IPS-NIHi7 (cell line): ENCODE measurements around the gene PFKP.
"Not testable (repeated sequence)": the region's sequence is repeated elsewhere in the genome, so short reads cannot be mapped to it uniquely, and the experiment has no call there.

ENCODE experiments used
- DNase-seq: peaks from one replicate; pipeline ENCODE4 v3.0.0; 2012; ENCODE audit warnings: mixed read lengths; ENCODE audit errors: extremely low spot score

Gene PFKP

DNA sequence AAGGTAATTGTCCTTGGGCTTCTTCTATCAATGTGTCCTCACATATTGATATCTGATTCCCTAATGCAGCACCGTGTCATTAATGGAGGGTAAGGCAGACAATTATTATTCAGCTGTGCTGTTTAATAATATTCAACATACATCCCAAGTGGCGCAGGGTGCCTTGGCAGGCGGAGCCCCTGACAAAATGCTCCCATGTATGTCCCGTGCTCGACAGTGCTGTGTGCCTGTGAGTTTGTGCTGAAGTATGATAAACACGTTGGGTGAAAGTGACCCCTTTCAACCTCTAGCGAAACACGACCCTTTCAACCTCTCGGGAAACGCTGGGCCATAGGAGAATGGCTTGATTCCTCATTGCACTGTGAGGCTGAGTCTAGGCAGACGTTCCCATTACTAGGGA is 31.3 kb downstream of the PFKP start:
- no peak for DNase-seq

DNA sequence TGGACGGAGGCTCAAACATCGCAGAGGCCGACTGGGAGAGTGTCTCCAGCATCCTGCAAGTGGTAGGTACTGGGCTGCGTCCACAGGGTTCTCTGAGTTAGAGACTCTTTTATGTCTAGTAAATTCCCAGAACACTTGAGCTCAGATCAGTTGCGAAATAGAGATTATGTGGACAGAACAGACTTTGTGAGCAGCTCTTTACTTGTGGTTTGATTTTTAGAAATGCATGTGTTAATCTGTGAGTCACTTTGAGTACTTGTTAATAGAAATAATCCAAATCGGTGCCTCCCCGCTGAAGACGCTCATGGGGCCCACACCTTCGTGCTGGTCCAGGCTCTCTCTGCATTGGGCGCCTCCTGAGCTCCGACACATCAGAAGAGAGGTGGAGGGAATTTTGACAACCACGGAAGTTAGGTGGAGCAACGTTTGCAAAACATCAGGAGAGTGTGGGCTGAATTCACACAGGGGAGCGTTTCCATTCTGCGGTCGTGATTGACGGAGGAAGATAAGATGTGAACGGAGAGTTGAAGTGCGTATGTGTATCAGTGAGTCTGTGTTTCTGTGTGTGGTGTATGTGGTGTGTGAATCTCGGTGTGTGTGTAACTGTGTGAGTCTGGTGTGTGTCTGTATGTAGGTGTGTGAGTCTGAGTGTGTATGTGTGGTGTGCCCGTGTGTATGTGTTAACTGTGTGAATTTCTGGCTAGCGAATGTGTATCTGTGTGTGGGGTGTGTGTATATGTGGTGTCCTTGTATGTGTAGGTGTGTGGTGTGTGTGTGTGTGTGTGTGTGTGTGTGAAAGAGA is 32.1 kb downstream of the PFKP start:
- no peak for DNase-seq

DNA sequence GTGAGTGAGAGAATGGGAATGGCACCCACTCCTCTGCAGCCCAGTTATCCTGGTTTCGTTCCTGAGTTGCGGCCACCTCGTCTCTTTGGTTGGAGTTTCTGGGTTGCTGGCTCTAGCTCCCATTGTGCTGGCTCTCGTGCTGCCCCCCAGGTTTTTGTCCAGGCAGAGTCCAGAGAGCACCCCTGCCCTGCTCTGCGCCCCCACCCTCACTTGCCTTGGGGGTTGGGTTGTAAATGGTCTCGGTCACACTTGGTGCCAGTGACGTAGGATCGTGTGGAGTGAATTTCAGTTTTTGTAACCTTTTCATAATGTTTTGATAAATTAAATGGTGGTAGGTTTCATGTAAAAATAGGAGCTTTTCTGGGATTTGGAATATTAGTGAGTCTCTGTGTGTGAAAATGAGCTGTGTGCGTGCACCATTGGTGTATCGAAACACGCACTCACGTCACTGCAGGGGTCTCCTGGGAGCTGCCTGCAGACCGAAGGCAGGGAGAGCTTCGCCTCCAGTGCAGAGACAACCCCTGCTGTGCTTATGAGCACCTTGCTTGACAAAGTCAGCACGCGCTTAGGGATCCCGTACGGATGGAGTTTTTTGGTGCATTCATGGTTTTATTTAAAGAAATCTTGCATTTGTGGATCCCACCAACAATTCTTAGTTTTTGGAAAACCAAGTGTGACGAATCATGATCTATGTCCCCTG is 32.9 kb downstream of the PFKP start:
- DNase-seq, result no peak

DNA sequence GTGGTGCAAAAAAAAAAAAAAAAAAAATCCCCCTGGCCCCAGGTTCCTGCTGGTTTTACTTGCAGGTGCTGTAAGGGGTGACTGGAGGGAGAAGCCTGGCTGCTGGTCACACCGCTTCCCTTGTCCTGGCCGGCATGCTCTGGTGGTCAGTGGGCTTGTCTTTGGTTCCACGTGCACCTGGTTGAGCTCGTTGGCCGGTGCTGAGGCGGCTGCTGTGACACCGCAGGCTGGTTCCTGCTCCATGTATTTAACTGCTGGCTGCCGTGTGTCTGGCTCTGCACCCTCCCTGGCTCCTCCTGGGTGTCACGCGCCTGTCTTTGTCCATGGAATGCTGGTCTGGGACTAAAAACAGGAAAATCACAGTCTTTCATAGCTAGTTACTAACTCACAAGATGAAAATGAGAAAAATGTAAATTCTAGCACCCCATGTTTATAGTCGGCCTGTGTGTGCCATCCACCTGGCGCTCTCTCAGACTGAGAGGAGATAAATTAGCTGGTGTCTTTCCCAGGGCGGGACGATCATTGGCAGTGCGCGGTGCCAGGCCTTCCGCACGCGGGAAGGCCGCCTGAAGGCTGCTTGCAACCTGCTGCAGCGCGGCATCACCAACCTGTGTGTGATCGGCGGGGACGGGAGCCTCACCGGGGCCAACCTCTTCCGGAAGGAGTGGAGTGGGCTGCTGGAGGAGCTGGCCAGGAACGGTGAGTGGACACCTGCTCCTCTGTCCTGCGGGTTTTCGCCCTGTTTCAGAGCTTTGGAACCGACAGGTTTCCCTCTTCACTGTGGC is 33.7 kb downstream of the PFKP start:
- no peak for DNase-seq

DNA sequence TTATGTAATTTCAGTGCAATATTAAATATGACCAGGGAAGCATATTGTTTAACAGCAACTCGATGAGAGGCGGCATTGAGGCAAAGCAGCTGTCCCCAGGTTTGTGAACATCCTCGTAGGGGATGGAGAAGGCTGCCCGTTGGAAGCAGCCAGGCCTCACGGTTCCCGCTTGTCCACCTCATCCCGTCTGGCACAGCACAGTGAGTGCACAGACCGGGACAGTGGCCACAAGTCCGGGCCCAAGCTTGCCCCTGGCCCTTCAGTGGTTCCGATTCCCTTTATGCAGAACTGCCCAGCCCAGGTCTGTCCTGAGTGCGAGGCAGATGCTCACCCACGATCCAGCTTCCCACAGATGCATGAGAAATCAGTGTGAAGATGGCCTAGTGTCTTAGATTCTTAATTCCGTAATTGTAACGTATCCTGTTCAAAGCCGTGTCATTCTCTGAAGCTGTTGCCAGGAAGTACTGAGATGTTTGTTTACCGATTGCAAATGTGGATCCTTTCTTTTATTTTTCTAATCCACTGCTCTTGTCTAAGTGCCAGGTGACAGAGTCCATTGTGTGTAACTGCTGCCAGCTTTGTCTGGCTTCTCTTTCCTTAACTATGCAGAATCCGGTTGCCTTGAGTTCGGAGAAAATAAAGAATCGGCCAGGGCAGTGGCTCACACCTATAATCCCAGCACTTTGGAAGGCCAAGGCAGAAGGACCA is 35.5 kb downstream of the PFKP start:
- DNase-seq, result no peak

DNA sequence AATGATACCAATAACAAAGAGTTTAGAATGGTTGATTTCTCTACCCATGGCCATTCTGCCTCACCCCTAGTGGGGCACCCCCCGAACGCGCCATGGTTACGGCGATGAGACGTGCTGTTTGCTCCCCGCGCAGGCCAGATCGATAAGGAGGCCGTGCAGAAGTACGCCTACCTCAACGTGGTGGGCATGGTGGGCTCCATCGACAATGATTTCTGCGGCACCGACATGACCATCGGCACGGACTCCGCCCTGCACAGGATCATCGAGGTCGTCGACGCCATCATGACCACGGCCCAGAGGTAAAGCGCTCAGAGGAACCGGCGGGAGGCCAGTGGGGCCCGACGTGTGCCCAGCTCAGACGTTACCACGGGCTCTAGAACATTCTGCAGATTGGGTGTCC is 36.3 kb downstream of the PFKP start:
- no peak for DNase-seq

DNA sequence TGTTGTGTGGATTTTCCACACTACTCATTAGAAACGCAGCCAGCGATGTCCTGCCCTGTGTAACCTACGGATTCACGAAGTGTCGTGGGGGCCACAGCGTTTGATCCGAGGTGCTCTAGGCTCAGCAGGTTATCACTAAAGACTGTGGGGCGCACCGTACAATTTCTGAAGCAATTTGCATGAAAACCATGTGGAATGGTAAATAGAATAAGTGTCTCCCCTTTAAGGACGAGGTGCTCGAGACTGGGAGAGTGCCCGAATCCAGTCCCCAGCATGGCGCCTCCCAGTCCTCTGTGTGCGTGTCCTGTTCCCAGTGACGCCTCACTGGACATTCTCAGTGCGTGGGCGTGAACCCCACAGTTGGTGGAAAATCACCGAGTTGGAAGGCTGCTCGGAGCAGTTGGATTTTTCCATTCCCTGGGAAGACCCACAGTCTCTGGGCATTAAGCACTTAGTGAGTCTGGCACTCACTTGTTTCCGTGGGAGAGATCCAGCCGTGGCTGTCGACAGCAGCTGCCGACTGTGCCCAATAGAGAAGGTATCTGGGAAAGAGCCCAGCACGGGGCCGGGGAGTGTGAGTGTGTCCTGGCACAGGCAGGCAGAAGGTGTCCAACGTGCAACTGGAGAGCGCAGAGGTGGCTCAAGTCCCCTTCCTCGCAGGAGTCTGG is 37.0 kb downstream of the PFKP start:
- no peak for DNase-seq

DNA sequence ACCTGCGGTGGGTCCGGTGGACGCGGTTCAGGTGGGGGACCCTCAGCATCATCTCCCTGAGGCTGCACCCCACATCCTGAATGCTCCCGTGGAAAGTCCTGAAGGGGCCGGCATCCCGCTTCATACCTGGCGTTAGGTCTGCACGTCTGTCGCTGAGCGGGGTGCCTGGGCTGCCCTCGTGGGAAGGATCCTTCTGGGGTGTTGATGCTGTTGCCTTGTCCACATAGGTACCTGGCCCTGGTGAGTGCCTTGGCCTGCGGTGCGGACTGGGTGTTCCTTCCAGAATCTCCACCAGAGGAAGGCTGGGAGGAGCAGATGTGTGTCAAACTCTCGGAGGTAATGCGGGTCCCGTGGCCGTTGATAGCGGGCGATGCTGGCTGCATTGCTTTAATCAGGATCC is 37.8 kb downstream of the PFKP start:
- DNase-seq, result no peak

DNA sequence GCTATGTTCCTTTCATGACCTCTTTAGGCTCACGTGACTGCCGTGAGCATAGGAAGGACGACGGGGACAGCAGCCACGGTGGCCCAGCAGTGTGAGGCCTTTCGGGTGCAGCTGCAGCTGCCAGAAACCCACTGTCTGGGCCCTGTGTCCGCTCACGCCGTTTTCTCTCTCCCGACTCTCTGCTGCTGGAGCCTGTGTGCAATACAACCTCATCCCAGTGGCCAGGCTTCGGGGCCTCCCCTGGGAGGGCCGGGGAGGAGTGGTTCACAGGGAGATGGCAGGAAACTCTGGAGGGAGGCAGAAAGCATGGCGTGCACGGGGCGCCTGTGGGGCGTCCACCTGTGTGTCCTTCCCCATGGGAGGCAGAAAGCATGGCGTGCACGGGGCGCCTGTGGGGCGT is 38.6 kb downstream of the PFKP start:
- DNase-seq, result no peak

DNA sequence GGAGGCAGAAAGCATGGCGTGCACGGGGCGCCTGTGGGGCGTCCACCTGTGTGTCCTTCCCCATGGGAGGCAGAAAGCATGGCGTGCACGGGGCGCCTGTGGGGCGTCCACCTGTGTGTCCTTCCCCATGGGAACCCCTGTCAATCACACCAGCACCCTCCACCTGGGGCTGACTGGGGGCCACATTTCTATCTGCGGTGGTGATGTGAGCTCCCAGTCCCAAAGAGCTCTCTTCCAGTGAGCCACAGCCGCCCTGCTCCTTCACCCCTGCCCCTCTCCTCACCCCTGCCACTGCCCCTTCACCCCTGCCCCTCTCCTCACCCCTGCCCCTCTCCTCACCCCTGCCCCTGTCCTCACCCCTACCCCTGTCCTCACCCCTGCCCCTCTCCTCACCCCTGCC is 39.0 kb downstream of the PFKP start:
- not testable (repeated sequence) for DNase-seq

DNA sequence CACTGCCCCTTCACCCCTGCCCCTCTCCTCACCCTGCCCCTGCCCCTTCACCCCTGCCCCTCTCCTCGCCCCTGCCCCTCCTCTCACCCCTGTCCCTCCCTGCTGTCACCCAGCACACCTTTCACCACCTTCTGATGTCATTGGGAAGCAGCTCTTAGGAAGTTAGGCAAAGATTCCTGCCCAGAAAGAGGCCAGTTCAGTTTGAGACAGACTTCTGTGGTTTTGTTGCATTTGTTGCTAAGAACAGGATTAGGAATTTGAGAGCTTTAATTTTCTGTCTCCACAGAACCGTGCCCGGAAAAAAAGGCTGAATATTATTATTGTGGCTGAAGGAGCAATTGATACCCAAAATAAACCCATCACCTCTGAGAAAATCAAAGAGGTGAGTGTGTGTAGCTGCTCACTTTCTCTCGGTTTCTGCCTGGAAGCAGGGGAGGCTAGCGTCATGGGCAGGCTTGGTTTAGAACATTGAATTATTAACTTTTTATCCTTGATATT is 39.6 kb downstream of the PFKP start:
- no peak for DNase-seq

DNA sequence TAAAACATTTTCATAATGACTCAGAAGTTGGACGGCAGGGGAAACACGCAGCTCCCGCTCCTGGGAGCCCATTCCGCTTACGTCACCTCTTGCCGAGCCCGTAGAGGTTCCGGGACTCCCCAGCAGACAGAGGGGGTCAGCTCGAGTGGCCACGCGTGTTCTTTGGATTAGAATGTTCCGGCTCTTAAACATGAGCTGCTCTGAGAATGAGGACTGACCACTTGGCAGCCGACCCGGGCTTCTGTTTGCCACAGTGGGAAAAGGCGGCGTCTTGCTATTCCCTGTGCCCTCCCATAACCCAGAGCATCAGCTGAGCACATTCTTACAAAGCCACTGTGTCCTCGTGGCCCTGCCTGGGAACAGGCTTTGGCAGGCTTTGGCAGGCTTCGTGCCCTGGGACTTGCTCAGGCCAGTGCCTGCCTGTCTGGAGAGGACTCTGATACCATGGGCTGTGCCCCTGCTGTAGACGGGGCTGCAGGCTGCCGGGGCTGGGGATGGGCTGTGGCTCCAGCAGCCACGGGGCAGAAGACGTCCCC is 40.1 kb downstream of the PFKP start:
- DNase-seq, result no peak

DNA sequence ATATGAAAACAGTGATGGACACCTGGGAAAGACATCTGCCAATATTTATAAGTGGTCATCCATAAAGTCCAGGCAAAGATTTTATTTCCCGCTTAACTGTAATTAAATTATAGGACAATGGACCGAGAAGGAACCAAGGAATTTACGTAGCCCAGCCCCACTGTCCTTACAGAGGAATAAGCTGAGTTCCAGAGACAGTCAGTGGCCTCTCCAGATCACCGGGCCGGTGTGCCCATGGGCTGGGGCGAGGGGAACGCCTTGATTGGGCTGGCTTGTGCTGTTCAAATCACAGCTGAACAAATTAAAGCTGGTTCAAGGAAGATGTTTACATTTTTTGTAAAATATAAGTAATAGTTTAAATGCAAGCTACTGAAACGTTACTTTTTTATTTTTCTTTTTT is 40.7 kb downstream of the PFKP start:
- DNase-seq, result no peak

DNA sequence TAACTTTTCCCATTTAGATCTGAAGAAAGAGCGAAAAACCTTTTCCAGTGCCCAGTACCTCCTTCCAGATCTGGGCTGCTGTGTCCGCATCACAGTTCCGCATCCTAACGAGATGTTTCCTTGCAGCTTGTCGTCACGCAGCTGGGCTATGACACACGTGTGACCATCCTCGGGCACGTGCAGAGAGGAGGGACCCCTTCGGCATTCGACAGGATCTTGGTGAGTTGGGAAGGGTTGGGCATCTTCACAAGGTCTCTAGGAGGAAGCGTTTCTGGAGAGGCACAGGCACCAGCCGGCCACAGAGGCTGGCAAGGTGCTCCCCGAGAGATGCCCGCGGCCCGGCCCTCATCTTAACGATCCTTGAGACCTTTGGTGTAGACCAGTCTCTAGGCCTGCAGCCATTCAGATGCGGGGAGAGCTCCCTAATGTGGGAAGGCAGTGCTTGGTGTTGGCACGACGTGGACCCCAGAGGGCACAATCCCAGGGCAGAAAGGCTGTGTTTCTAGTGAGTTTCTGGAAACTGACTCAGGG is 41.3 kb downstream of the PFKP start:
- no peak for DNase-seq

DNA sequence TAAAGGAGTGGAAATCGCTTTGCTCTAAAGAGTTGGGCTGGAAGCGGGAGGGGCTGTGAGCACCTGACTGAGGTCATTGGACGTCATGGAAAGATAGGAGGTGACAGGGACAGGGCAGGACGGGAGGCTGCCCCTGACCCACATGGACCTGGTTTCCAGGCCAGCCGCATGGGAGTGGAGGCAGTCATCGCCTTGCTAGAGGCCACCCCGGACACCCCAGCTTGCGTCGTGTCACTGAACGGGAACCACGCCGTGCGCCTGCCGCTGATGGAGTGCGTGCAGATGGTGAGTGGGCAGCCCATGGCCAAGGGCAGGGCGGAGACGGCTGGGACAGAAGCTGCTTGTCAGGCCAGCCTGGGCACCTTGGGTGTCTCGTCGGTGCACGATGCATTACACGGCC is 41.8 kb downstream of the PFKP start:
- DNase-seq, result no peak

DNA sequence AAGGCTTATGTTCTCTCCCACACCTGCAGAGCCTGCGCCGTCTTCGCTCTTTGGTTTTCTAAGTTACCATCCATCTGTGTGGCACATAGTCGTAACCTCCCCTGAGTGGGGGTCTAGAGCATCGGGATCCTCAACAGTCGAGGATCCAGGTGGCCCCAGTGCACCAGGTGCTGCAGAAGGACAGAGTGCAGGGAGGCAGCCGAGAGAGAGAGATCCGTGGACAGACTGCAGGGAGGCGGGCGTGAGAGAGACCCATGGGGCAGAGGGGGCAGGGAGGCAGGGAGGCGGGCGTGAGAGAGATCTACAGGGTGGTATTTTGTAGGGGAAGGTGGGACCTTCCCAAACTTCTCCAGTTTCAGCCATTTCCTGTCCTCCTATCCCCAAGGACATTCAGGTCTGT is 42.3 kb downstream of the PFKP start:
- DNase-seq, result no peak

DNA sequence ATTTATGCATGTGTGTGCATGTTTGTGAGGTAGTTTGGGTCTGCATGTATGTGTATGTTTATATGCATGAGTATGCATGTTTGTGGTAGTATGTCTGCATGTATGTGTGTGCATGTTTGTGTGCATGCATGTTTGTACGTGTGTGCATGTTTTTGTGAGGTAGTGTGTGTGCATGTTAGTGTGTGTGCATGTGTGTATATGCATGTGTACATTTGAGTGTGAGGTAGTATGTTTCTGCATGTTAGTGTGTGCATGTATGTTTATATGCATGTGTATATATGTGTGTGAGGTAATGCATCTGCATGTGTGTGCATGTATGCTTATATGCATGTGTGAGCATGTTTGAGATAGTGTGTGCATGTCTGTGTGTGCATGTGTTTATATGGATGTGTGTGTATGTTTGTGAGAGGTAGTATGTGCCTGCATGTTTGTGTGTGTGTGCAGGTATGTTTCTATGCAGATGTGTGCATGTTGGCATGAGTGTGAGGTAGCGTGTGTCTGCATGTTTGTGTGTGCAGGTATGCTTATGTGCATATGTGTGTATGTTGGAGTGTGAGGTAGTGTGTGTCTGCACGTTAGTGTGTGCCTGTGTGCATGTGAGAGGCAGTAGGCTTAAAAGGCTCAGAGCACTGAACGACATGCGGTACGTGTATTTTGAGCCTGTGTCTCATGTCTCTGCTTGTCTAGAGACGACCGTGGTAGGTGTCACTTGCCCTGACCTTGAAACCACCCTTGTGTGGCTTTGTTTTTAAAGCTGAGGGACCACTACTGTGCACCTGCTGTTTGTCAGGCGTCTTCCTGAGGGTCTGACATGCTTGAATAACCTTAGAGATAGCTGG is 43.7 kb downstream of the PFKP start:
- no peak for DNase-seq

DNA sequence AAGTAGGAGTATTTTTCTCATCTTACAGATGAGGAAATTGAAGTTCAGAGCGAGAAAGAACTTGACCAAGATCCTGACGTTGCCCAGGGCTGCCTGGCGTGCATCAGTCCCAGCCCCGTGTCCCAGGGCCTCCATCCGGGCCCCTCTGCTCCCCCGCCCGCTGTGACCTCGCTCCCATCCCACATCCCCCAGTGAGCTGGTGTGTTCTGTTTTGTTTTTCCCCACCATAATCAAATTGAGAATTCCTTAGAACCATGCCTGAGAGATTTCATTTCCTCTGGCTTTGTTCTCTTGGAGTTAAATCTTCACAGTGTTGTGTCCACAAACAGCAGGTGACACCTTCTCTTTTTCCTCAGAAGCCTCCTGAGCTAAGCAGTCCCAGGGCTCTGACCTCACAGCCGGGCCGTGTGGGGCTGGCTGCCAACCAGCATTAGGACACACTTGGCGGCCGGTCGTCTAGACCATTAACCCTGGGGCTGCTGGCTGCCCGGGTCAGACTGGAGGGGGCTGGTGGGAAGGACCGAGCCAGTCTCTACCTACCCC is 44.3 kb downstream of the PFKP start:
- DNase-seq, result no peak

DNA sequence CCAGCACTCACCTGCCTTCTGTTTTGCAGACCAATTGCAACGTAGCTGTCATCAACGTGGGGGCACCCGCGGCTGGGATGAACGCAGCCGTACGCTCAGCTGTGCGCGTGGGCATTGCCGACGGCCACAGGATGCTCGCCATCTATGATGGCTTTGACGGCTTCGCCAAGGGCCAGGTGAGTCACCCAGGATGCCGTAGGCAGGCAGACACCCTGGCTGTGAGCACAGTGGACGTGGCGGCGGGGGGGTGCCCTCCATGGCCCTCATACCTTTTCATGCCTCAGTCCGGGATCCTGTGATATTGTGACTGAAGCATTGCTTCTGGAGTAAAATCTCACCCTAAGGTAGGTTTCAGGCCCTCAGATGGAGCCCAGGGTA is 46.0 kb downstream of the PFKP start:
- no peak for DNase-seq

DNA sequence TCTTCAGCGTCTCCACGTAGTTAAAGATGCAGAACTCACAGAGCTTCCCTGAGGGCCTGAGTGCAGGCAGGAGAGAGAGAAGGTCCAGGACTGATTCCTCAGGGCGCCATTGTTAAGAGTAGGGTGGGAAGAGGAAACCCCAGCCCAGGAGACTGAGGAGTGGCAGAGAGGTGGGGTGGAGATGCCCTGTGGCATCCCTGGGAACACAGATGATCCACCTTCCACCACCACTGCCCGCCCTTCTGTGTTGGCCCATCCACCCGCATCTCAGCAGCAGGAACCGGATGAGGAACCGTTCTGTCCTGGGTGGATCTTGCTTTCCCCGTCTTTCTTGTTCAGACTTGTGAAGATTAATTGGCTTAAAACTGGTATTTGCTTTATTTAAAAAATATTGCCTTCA is 48.3 kb downstream of the PFKP start:
- no peak for DNase-seq
